Measurements from ENCODE around the gene NKX2-1.
"Not testable (repeated sequence)": the region's sequence is repeated elsewhere in the genome, so short reads cannot be mapped to it uniquely, and the experiment has no call there.

NKX2-1 gene

GRCh38 chr14:36505181-36505815 is 14.7 kb downstream of the NKX2-1 start:
- no peak for DNase-seq

GRCh38 chr14:36504771-36505175 is 15.3 kb downstream of the NKX2-1 start:
- no peak for DNase-seq

- DNase-seq: no peak
Observed at GRCh38 chr14:36503771-36504741, 16.0 kb downstream of the NKX2-1 start.

GRCh38 chr14:36502558-36503508 is 17.2 kb downstream of the NKX2-1 start:
- no peak for DNase-seq

- DNase-seq: no peak
Observed at GRCh38 chr14:36498938-36499337, 21.1 kb downstream of the NKX2-1 start.

GRCh38 chr14:36496346-36496745 is 23.7 kb downstream of the NKX2-1 start:
- DNase-seq: no peak

- no peak for DNase-seq
Observed at GRCh38 chr14:36495666-36496065, 24.4 kb downstream of the NKX2-1 start.

GRCh38 chr14:36493761-36494160 is 26.3 kb downstream of the NKX2-1 start:
- no peak for DNase-seq

GRCh38 chr14:36485773-36486172 is 34.3 kb downstream of the NKX2-1 start:
- DNase-seq: no peak

- DNase-seq: no peak
Observed at GRCh38 chr14:36479344-36479743, 40.7 kb downstream of the NKX2-1 start.

GRCh38 chr14:36478782-36479181 is 41.2 kb downstream of the NKX2-1 start:
- no peak for DNase-seq

GRCh38 chr14:36477266-36477665 is 42.8 kb downstream of the NKX2-1 start:
- DNase-seq: no peak

- DNase-seq: not testable (repeated sequence)
Observed at GRCh38 chr14:36476061-36476460, 44.0 kb downstream of the NKX2-1 start.

GRCh38 chr14:36474593-36474992 is 45.4 kb downstream of the NKX2-1 start:
- no peak for DNase-seq

GRCh38 chr14:36471431-36471830 is 48.6 kb downstream of the NKX2-1 start:
- no peak for DNase-seq

GRCh38 chr14:36467332-36467731 is 52.7 kb downstream of the NKX2-1 start:
- DNase-seq: no peak

All from activated effector memory CD4-positive, alpha-beta T cell treated with anti-CD3 and anti-CD28 coated beads, Interleukin-2, amount 50 U/mL, for 16 hours (primary cell).